ENCODE measurements around the gene MXRA5. TPM values are rescaled to one million over a fixed set of nuclear protein-coding genes. Genes with fewer than 3 reads are reported as not detected.

Gene MXRA5
- total and polyA plus RNA-seq, 9 of the 15 experiments (the other 6 are each of a cell fraction or from before 2014, with no cell fraction given) = 0.02 TPM; not detected in 8

GRCh38 chrX:3280706-3281105 is 65.7 kb downstream of the MXRA5 start:
- Histone ChIP-seq H3K27me3 (ENCODE audit: control insufficient read depth in 2 of 2, insufficient read depth in 2 of 2, low read length in 2 of 2) (no peaks in the 10 kb centered on the region), H3K36me3 (ENCODE audit: control insufficient read depth, insufficient read depth, low read length) (no peaks in the 10 kb centered on the region), H3K27ac (ENCODE audit: extremely low read depth, low read depth, low read length) (no peak overlapping the region), H3K9me1 (ENCODE audit: control insufficient read depth, insufficient read depth, low read length) (no peaks in the 10 kb centered on the region), H4K20me1 (replicated peaks; ENCODE audit: control insufficient read depth, insufficient read depth, low read length) (no peaks in the 10 kb centered on the region), H3K4me3 (no peak overlapping the region), H3K9me3 (replicated peaks; ENCODE audit: control insufficient read depth, insufficient read depth, low read depth, low read length) (no peaks in the 10 kb centered on the region), H3K4me1 (replicated peaks in 1 of 2; ENCODE audit: control insufficient read depth in 2 of 2, insufficient read depth in 2 of 2, low read length in 2 of 2) (no peaks in the 10 kb centered on the region; a peak in 1 of 5 replicates), H3K79me2 (ENCODE audit: control insufficient read depth, insufficient read depth, low read length) (no peaks in the 10 kb centered on the region), H2AFZ (ENCODE audit: low read depth, low read length) (no peak overlapping the region), H3K4me2 (ENCODE audit: insufficient read depth, low read length) (no peak overlapping the region), H3K9ac (ENCODE audit: insufficient read depth in 1 of 2, low read depth in 2 of 2, low read length in 2 of 2) (no peak overlapping the region)
- ChIA-PET CTCF (ENCODE audit: low intra/inter-chr PET ratio) (no interaction called here), POLR2A (interaction anchor here (0.6 kb wide), 1 partner anchor 17 kb away, joined by 3 read pairs; no protein-coding TSS in a partner anchor)
- FAIRE-seq = no peak
- WGBS (ENCODE audit: insufficient coverage, low coverage, missing lambda C conversion rate) = 0% methylated on average over 1 of the region's 1 CpG
- DNase-seq (ENCODE audit: extremely low read depth in 1 of 4, low spot score in 3 of 4) = no peak
- ATAC-seq = no peak
- TF ChIP-seq RBM22 (IDR thresholded peaks at IDR 0.05; ENCODE audit: low read depth, low read length, poor library complexity, severe bottlenecking) (no peak), MEIS2 (IDR thresholded peaks at IDR 0.05; ENCODE audit: partially characterized antibody) (no peak), ZSCAN32 (CRISPR knock-in tag; IDR thresholded peaks at IDR 0.05) (no peak), ATF3 (IDR thresholded peaks at IDR 0.05) (no peak), ATF3 (CRISPR knock-in tag; conservative IDR thresholded peaks at IDR 0.05) (no peak), ILK (tag; IDR thresholded peaks at IDR 0.05; ENCODE audit: borderline replicate concordance, low read depth) (no peak), MAFK (IDR thresholded peaks at IDR 0.05; ENCODE audit: low read length) (no peak), ZBTB17 (CRISPR knock-in tag; IDR thresholded peaks at IDR 0.05) (no peak), YY1 (IDR thresholded peaks at IDR 0.05; ENCODE audit: borderline replicate concordance in 1 of 3, control insufficient read depth in 1 of 3, extremely low read depth in 1 of 3, insufficient read depth in 3 of 3, insufficient read length in 1 of 3, insufficient replicate concordance in 2 of 3, low read depth in 1 of 3, low read length in 2 of 3) (no peak), ZNF766 (CRISPR knock-in tag; conservative IDR thresholded peaks at IDR 0.05) (no peak), FOXA1 (IDR thresholded peaks at IDR 0.05; ENCODE audit: borderline replicate concordance) (no peak), BRD4 (IDR thresholded peaks at IDR 0.05) (no peak), BRF1 (IDR thresholded peaks at IDR 0.05; ENCODE audit: borderline replicate concordance, extremely low read depth, insufficient read length) (no peak), ZNF79 (CRISPR knock-in tag; IDR thresholded peaks at IDR 0.05; ENCODE audit: low read depth) (no peak), KLF10 (CRISPR knock-in tag; IDR thresholded peaks at IDR 0.05) (no peak), ZFP30 (CRISPR knock-in tag; IDR thresholded peaks at IDR 0.05; ENCODE audit: borderline replicate concordance) (no peak), TCF7L2 (IDR thresholded peaks at IDR 0.05; ENCODE audit: low read depth, low read length) (no peak), ZNF140 (CRISPR knock-in tag; IDR thresholded peaks at IDR 0.05) (no peak), MXI1 (IDR thresholded peaks at IDR 0.05; ENCODE audit: low read depth, low read length) (no peak), NFRKB (IDR thresholded peaks at IDR 0.05; ENCODE audit: low read depth) (no peak), SRSF7 (optimal IDR thresholded peaks at IDR 0.05; ENCODE audit: low read depth, low read length) (no peak)
- intact Hi-C loops (cut with micrococcal nuclease) = no loop called here
- BruUV-seq (replicated peaks) = no TSS peak
- in situ Hi-C loops (cut with MboI) = no loop called here
